ENCODE measurements around the gene DGKA. TPM values are rescaled to one million over a fixed set of nuclear protein-coding genes. Genes with fewer than 3 reads are reported as not detected.

The DGKA gene
- total RNA-seq, 1 donor from 2014 or later, result 27.0 TPM

DNA sequence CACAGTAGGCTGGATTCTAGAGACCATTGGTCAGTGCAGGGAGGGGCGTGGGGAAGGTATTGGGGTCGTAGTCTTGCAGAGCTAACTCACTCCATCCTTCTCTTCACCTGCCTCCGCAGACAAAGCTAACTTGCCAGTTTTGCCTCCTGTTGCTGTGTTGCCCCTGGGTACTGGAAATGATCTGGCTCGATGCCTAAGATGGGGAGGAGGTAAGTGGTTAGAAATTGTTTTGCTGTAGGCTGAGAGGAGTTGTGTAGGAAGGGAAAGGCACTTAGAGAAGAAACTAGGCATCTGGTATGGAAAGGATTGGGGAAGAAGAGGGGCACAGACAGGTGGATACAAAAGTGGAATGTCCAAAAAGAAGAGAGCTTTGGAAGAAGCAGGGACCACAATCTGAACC is 11.1 kb downstream of the DGKA start:
- no peaks in the 10 kb centered on the region for H3K79me2 ChIP-seq (ENCODE audit: low read depth)
- no peaks in the 10 kb centered on the region for H3K27me3 ChIP-seq
- no peaks in the 10 kb centered on the region for H3K9me3 ChIP-seq (ENCODE audit: low read depth)
- H4K20me1 ChIP-seq (ENCODE audit: low read depth), result no peaks in the 10 kb centered on the region
- no peak overlapping the region for H3K9ac ChIP-seq
- DNase-seq (ENCODE audit: low spot score), result no peak
- H3F3A ChIP-seq (ENCODE audit: low read depth), result no peaks in the 10 kb centered on the region
- H3K4me3 Mint-ChIP-seq, result no peak overlapping the region
- no peaks in the 10 kb centered on the region for H3K9me3 Mint-ChIP-seq
- no peaks in the 10 kb centered on the region for H3K36me3 ChIP-seq
- H3K4me3 ChIP-seq, result no peak overlapping the region
- no peaks in the 10 kb centered on the region for H3K36me3 Mint-ChIP-seq
- no peak for TF ChIP-seq EZH2phosphoT487 (IDR thresholded peaks at IDR 0.05)
- TF ChIP-seq, protein P1, sequence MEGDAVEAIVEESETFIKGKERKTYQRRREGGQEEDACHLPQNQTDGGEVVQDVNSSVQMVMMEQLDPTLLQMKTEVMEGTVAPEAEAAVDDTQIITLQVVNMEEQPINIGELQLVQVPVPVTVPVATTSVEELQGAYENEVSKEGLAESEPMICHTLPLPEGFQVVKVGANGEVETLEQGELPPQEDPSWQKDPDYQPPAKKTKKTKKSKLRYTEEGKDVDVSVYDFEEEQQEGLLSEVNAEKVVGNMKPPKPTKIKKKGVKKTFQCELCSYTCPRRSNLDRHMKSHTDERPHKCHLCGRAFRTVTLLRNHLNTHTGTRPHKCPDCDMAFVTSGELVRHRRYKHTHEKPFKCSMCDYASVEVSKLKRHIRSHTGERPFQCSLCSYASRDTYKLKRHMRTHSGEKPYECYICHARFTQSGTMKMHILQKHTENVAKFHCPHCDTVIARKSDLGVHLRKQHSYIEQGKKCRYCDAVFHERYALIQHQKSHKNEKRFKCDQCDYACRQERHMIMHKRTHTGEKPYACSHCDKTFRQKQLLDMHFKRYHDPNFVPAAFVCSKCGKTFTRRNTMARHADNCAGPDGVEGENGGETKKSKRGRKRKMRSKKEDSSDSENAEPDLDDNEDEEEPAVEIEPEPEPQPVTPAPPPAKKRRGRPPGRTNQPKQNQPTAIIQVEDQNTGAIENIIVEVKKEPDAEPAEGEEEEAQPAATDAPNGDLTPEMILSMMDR (IDR thresholded peaks at IDR 0.05), result no peak
- TF ChIP-seq EZH2 (IDR thresholded peaks at IDR 0.05), result no peak
- peaks cover 7% of the 10 kb centered on the region for H3K4me1 ChIP-seq
- H3K4me1 Mint-ChIP-seq, result peaks cover 12% of the 10 kb centered on the region
- H3K27me3 Mint-ChIP-seq (ENCODE audit: insufficient read depth, low read depth), result peaks cover 8% of the 10 kb centered on the region
- no peak overlapping the region for H3K27ac Mint-ChIP-seq
- no peak overlapping the region for H3K4me2 ChIP-seq
- H3K27ac ChIP-seq, result no peak overlapping the region
- H2AFZ ChIP-seq (replicated peaks), result no peak overlapping the region

- Histone ChIP-seq H3K4me1 (peaks cover 7% of the 10 kb centered on the region), H3K9me3 (ENCODE audit: low read depth) (no peaks in the 10 kb centered on the region), H3F3A (ENCODE audit: low read depth) (no peaks in the 10 kb centered on the region), H4K20me1 (ENCODE audit: low read depth) (no peaks in the 10 kb centered on the region), H3K4me2 (no peak overlapping the region), H3K27me3 (no peaks in the 10 kb centered on the region), H3K36me3 (no peaks in the 10 kb centered on the region), H3K79me2 (ENCODE audit: low read depth) (no peaks in the 10 kb centered on the region), H3K4me3 (no peak overlapping the region), H3K27ac (no peak overlapping the region), H3K9ac (no peak overlapping the region), H2AFZ (replicated peaks) (no peak overlapping the region)
- no peak overlapping the region for H3K4me3 Mint-ChIP-seq
- TF ChIP-seq EZH2 (IDR thresholded peaks at IDR 0.05), result no peak
- TF ChIP-seq EZH2phosphoT487 (IDR thresholded peaks at IDR 0.05), result no peak
- TF ChIP-seq, protein P1 (IDR thresholded peaks at IDR 0.05), result no peak
- no peak for DNase-seq (ENCODE audit: low spot score)
- no peaks in the 10 kb centered on the region for H3K9me3 Mint-ChIP-seq
- no peak overlapping the region for H3K27ac Mint-ChIP-seq
- H3K27me3 Mint-ChIP-seq (ENCODE audit: insufficient read depth, low read depth), result peaks cover 6% of the 10 kb centered on the region
- no peaks in the 10 kb centered on the region for H3K36me3 Mint-ChIP-seq
- peaks cover 12% of the 10 kb centered on the region for H3K4me1 Mint-ChIP-seq
Observed at GRCh38 chr12:55942577-55943136, 11.7 kb downstream of the DGKA start.

DNA sequence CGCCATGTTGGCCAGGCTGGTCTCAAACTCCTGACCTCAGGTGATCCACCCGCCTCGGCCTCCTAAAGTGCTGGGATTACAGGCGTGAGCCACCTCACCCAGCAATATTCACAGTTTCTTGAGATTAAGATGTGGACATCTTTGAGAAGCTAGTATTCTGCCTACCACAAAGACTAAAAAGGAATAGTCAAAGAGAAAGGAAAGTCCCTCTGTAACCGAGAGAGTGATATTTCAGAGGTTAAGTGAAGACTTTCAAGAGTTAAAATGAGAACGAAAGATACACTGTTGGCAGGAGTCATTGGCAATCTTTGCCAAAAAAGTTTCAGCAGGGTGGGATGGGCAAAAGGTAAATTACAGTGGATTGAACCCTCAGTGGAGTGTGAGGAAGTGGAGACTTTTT is 15.6 kb downstream of the DGKA start:
- Mint-ChIP-seq H3K4me3 (no peak overlapping the region), H3K4me1 (peaks cover 6% of the 10 kb centered on the region), H3K27ac (no peak overlapping the region), H3K9me3 (no peaks in the 10 kb centered on the region), H3K27me3 (ENCODE audit: insufficient read depth, low read depth) (peaks cover 3% of the 10 kb centered on the region), H3K36me3 (no peaks in the 10 kb centered on the region)
- TF ChIP-seq EZH2 (IDR thresholded peaks at IDR 0.05), result no peak
- TF ChIP-seq EZH2phosphoT487 (IDR thresholded peaks at IDR 0.05), result no peak
- TF ChIP-seq, protein P1 (IDR thresholded peaks at IDR 0.05), result no peak
- Histone ChIP-seq H2AFZ (replicated peaks) (no peak overlapping the region), H3K9ac (no peak overlapping the region), H3K9me3 (ENCODE audit: low read depth) (no peaks in the 10 kb centered on the region), H3K27me3 (no peaks in the 10 kb centered on the region), H3K36me3 (no peaks in the 10 kb centered on the region), H3K27ac (no peak overlapping the region), H3K79me2 (ENCODE audit: low read depth) (no peaks in the 10 kb centered on the region), H3K4me1 (no peaks in the 10 kb centered on the region), H3K4me3 (no peak overlapping the region), H4K20me1 (ENCODE audit: low read depth) (no peaks in the 10 kb centered on the region), H3K4me2 (no peak overlapping the region), H3F3A (ENCODE audit: low read depth) (no peaks in the 10 kb centered on the region)
- no peak for DNase-seq (ENCODE audit: low spot score)
